Esophagus muscularis mucosa (tissue), 3 donors: ENCODE measurements around the gene SLIT1.

Experiments
- POLR2A ChIP-seq: fragments of 450-650 bp; IDR thresholded peaks from one replicate; pipeline ENCODE4 v1.6.1; 2017; ENCODE audit warnings: antibody characterized with exemption, moderate library complexity, mild to moderate bottlenecking, low read depth
- POLR2AphosphoS5 ChIP-seq, 2 donors: sonication (generic); formaldehyde crosslinking; IDR thresholded peaks; one replicate each; pipeline ENCODE4 v1.6.1; 2017; ENCODE audit warnings: antibody characterized with exemption in 2 of 2
- TF ChIP-seq, protein P1 (sequence below), 3 experiments: fragments of 200-600 bp in 2 of 3; fragments of 450-650 bp in 1 of 3; sonication (generic) in 2 of 3; IDR thresholded peaks; one replicate each; pipeline ENCODE4 v1.5.1; 2017 to 2019; ENCODE audit warnings: antibody characterized with exemption in 3 of 3, mild to moderate bottlenecking in 2 of 3, moderate library complexity in 1 of 3

DNA sequence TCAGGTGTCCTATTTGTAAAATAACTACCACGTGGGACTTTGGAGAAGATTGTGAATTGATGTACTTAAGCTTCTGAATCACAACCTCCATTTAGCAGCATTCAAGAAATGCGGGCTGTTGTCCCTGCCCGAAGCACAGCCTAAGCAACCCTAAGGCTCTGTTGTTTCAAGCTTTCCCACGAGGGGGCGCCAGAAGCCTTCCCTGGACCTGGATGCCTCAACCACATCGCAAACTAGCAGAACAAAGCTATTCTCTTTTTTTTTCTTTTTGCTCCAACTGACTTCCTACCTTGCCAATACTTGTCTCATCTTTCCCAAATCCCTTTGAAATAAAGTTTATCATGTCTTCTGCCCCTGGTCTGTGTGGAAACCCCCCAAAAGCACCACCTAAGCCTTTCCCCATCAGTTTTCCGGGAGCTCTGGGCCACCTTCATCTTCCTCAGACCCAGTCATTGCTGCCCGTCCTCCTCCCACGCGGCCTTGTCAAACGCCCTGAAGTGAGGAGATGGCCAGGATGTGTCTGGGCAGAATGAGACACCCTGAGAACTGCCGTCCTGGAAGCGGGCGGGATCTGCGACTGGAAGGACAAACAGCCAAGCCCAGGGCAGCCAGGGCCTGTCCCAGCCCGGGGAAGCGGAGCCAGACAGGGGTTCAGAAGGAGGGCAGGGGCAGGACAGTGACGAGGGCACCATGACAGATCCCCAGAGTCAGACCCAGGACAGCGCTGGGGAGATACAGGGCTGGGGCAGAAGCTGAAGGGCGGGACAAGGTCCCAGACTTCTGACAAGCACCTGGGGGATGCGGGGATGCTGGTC, 112.7 kb downstream of the SLIT1 start:
- TF ChIP-seq, protein P1, sequence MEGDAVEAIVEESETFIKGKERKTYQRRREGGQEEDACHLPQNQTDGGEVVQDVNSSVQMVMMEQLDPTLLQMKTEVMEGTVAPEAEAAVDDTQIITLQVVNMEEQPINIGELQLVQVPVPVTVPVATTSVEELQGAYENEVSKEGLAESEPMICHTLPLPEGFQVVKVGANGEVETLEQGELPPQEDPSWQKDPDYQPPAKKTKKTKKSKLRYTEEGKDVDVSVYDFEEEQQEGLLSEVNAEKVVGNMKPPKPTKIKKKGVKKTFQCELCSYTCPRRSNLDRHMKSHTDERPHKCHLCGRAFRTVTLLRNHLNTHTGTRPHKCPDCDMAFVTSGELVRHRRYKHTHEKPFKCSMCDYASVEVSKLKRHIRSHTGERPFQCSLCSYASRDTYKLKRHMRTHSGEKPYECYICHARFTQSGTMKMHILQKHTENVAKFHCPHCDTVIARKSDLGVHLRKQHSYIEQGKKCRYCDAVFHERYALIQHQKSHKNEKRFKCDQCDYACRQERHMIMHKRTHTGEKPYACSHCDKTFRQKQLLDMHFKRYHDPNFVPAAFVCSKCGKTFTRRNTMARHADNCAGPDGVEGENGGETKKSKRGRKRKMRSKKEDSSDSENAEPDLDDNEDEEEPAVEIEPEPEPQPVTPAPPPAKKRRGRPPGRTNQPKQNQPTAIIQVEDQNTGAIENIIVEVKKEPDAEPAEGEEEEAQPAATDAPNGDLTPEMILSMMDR (IDR thresholded peaks at IDR 0.05): peak; percentile 84 to 94 (median 86)
- peak in 1 of 2 donors; percentile 15 for TF ChIP-seq POLR2AphosphoS5 (IDR thresholded peaks at IDR 0.05)
- TF ChIP-seq POLR2A: no peak
